Astrocyte of the spinal cord (primary cell): ENCODE data around the gene RGS9.
A peak's percentile ranks its signal among the peaks of the same experiment; 100 is the strongest.

Source experiments
- DNase-seq: peaks from one replicate; pipeline ENCODE4 v3.0.0; 2011; ENCODE audit warnings: low read depth, low spot score
- H3K4me3 ChIP-seq: 2 replicates; pipeline ENCODE4 v1.5.1; 2011; ENCODE audit warnings: low read depth, mild to moderate bottlenecking, low read length, moderate library complexity
- CTCF ChIP-seq: IDR thresholded peaks from 2 replicates; pipeline ENCODE4 v1.5.1; 2012; ENCODE audit warnings: low read depth, mild to moderate bottlenecking, low read length, inconsistent platforms
- in situ Hi-C: cut with HindIII; loops from 2 replicates; pipeline ENCODE4 v1.10.0; 2017; ENCODE audit warnings: low sequenced_read_pairs

The RGS9 gene

GRCh38 chr17:65102788-65103187 is 34.4 kb upstream of the RGS9 start:
- TF ChIP-seq CTCF = no peak
- in situ Hi-C loops = no loop called here
- H3K4me3 ChIP-seq = no peak overlapping the region
- DNase-seq = peak; percentile 48

GRCh38 chr17:65103431-65103830 is 33.7 kb upstream of the RGS9 start:
- no peak for TF ChIP-seq CTCF
- no peak for DNase-seq
- H3K4me3 ChIP-seq = no peak overlapping the region
- in situ Hi-C loops = no loop called here

GRCh38 chr17:65103896-65104295 is 33.3 kb upstream of the RGS9 start:
- peak; percentile 79 for DNase-seq
- in situ Hi-C loops = no loop called here
- H3K4me3 ChIP-seq = no peak overlapping the region
- no peak for TF ChIP-seq CTCF

GRCh38 chr17:65104541-65104940 is 32.6 kb upstream of the RGS9 start:
- in situ Hi-C loops = no loop called here
- no peak overlapping the region for H3K4me3 ChIP-seq
- DNase-seq = no peak
- TF ChIP-seq CTCF = no peak

- DNase-seq = no peak
- in situ Hi-C loops = no loop called here
- H3K4me3 ChIP-seq = no peak overlapping the region
- no peak for TF ChIP-seq CTCF
These were observed 32.2 kb upstream of the RGS9 start for GRCh38 chr17:65104973-65105372.

GRCh38 chr17:65108152-65108551 is 29.0 kb upstream of the RGS9 start:
- no peak overlapping the region for H3K4me3 ChIP-seq
- in situ Hi-C loops = no loop called here
- no peak for TF ChIP-seq CTCF
- DNase-seq = no peak

- TF ChIP-seq CTCF = no peak
- no peak for DNase-seq
- H3K4me3 ChIP-seq = no peak overlapping the region
- in situ Hi-C loops = no loop called here
These were observed 27.6 kb upstream of the RGS9 start for GRCh38 chr17:65109543-65109942.
